ENCODE results near the gene APOBEC3B. TPM values are rescaled to one million over a fixed set of nuclear protein-coding genes. Genes with fewer than 3 reads are reported as not detected.
"Not testable (repeated sequence)": the region's sequence is repeated elsewhere in the genome, so short reads cannot be mapped to it uniquely, and the experiment has no call there.

The APOBEC3B gene
- total RNA-seq, 1 experiment from 2014 or later: 3.2 TPM

DNA sequence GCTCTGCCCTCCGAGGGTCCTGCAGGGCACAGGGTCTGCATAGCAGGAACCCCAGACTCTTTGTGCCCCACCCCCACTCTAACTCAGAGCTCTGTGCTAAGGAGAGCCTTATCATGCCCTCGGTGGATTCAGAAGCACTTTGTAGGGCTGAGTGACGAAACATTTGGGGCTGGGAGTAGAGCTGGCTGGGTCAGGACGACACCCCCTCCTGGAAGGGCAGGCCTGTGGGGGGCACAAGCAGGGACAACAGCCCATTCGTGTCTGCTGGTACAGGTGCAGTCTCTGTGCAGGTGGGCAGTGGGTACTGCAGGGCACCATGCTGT, 15.8 kb upstream of the APOBEC3B start:
- DNase-seq (ENCODE audit: low spot score): no peak

GRCh38 chr22:38966942-38967341, 15.2 kb upstream of the APOBEC3B start:
- no peak for DNase-seq (ENCODE audit: low spot score)

DNA sequence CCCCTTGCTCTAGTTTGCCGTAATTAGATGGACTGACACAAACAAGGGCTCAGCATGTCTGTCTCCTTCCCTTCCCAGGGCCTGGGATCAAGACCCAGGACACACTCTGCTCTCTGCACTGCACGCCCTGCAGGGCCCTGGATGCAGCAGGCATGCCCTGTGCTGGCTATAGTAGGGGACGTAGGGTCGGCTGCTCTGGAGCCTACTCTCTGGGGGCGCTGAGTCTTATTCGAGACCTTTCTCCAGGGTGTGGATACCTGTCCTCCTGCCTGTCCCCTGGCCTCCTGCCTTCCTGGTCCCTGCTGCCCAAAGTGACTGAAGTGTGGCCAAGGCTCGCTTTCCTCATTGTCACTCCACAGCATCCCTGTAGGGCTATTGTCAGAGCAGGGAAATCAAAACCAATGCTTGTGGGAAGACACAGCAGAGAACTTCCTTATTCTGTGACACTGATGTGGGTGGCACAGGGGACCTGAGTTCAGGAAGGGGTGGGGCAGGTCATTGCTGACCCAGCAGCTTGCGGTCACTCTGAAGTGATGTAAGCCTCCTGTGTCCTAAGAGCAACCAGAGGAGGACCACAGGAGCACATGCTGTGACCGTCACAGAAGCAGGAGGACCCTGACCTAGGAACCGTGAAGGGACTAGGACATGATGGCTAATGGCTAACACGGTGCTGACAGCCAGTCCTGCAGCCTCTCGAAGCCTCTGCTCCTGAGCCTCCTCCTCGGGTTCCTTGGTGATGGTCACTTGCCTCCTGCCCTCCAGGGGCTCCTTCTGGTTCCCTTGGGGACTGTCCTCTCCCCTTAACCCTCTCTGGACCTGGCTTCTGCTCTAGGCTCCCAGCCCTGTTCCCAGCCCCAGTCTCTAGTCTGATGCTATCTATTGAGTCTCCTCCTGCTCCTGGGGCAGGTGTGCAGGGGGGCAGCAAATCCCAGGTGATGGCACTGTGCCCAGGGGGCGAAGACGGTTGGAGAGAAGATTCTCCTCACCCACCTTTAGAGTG, 14.4 kb upstream of the APOBEC3B start:
- DNase-seq (ENCODE audit: low spot score): peak; percentile 28

DNA sequence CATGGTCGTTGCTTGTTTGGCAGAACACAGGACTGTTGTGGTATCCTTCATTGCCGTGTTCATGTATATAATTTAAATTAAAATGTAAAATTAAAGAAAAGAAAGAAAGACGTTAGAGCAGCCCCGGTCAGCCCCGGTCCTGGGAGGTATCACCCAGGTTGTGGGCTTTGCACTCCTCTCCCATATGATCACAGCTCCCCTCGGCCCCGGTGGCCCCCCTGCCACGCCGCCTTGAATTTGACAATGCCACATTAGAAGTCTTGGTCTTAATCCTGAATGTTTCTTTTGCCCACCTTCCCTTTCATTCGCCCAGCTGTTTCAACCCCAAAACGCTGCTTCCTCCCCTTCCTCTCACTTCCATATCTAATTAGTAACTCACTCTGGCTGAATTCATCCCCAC, 13.3 kb upstream of the APOBEC3B start:
- DNase-seq (ENCODE audit: low spot score): no peak

GRCh38 chr22:38970551-38970950, 11.6 kb upstream of the APOBEC3B start:
- DNase-seq (ENCODE audit: low spot score): no peak

DNA sequence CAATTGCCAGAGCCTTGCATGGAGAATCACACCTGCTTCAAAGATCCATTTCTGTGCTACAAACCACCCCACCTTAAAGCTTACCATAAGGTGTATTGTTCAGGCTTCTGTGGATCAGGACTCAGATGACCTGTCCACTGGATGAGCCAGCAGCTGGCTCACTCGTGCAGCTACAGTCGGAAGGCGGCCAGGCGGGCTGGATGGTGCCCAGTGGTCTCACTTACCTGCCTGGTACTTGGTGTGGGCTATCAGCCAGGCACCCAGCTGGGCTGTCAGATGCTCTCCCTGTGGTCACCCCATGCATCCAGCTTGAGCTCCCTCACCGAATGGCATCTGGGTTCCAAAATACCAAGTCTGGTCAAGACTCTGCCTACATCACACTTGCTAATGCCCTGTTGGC, 10.9 kb upstream of the APOBEC3B start:
- no peak for DNase-seq (ENCODE audit: low spot score)

DNA sequence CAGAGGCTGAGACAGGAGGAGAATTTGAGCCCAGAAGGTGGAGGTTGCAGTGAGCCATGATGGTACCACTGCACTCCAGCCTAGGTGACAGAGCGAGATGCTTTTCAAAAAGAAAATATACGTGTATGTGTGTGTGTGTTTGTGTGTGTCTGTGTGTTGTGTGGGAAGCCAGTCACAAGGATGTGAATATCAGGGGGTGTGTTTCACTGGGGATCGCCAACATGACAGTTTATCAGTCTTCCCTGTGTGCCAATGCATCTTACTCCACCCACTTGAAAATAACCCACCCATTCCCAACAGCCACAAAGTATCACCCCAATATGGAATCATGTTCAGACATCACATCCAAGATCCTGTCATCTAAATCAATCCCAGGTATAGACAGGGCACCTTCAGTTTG, 10.4 kb upstream of the APOBEC3B start:
- no peak for DNase-seq (ENCODE audit: low spot score)

DNA sequence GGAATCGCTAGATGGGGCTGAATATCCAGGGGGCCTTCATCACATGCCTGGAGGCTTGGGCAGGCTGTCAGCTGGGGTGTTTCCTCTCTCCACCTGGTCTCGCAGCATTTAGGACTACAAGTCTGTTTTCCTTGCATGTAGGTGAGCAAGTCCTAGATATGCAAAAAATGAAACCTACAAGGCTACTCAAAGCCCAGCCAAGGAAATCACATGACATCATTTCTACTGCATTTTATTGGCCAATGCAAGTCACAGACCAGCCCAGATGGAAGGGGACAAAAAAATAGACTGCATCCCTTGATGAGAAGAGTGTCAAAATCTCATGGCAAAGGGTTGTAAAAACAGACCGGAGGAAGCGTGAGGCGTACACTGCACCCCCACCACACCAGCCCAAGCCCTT, 9.6 kb upstream of the APOBEC3B start:
- DNase-seq (ENCODE audit: low spot score): no peak

GRCh38 chr22:38973289-38974169, 8.6 kb upstream of the APOBEC3B start:
- DNase-seq (ENCODE audit: low spot score): no peak

- no peak for DNase-seq (ENCODE audit: low spot score)
Observed at GRCh38 chr22:38974170-38974825, 7.8 kb upstream of the APOBEC3B start.

DNA sequence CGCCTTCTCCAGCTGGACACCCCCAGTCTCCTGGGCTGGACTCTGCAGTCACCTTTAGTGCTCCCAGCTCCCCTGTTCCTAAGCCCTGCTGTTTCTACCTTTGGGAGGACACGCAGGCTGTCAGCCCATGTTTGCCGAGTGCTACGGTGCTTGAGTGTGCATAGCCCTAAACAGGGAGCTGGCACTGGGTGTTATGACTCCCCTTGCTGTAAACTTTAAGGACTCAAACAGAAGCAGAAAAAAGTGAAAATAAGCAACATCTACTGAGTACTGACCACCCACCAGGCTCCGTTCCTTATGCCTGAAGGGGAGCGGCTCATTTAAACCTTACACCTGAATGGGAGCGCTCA, 7.3 kb upstream of the APOBEC3B start:
- no peak for DNase-seq (ENCODE audit: low spot score)

DNA sequence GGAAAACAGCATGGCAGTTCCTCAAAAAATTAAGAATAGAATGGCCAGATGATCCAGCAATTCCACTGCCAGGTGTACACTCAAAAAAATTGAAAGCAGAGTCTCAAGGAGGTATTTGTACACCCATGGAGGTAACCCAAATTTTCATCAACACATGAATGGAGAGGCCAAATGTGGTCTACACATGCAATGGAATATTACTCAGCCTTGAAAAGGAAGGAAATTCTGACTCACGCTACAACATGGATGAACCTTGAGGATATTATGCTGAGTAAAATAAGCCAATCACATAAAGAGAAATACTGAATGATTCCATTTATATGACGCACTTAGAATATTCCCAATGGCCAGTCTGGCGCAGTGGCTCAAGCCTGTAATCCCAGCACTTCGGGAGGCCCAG, 4.9 kb upstream of the APOBEC3B start:
- not testable (repeated sequence) for DNase-seq (ENCODE audit: low spot score)

DNA sequence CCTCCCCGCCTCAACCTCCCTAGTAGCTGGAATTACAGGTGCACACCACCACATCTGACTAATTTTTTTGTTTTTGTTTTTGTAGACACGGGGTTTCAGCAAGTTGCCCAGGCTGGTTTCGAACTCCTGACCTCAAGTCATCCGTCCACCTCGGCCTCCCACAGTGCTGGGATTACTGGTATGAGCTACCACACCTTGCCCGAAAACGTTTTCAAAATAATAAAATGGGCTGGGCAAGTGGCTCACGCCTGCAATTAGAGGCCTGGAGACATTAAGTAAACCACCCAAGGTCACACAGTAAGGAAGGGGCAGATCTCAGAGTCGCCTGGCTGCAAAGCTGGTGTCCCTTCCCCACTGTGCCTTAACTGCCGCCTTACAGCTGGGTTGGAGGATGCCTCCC, 1.6 kb upstream of the APOBEC3B start:
- not testable (repeated sequence) for DNase-seq (ENCODE audit: low spot score)

DNA sequence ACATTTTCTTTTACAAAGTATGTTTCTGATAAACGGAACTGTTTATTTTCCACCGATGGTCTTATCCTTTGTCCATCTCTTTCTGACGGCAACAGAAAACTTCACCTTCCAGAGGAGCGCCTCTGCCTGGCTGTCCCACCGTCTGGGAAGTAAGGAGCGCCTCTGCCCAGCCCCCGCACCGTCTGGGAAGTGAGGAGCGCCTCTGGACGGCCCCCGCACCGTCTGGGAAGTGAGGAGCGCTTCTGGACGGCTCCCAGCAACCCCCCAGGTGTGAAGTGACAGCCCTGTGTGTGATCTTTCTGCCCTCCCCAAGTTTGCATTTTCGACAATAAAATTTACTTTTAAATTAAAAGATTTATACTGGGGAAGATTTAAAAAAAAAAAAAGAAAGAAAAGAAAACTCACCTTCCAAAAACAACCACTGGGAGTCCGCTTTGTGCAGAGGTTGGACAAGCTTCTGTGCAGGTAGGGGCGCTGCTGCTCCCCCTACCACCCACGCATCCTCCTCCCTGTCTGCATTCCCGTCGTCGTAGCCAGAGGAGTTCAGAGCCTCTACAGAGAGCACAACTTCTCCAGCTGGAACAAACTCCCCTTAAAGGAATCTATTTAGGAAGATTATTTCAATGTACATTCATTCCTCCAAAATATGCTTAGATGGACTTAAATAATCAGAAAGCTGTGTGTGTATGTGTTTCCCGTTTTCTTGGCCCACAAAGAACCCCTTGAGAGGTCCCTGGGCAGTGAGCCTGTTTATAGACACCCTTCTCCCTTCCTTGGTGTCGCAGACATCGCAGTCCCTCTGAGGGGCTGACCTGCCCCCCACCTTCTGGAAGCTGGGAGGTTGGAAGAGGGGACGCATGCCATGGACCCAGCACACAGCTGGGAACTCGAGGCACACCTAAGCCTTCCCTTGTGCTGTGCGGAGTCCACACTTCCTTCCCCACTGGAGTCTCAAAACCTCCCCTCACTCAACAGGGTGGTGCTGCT, 849 bp upstream of the APOBEC3B start:
- DNase-seq (ENCODE audit: low spot score): peak; percentile 56

- DNase-seq (ENCODE audit: low spot score): no peak
Observed at GRCh38 chr22:38984224-38984623, 2.1 kb downstream of the APOBEC3B start.

DNA sequence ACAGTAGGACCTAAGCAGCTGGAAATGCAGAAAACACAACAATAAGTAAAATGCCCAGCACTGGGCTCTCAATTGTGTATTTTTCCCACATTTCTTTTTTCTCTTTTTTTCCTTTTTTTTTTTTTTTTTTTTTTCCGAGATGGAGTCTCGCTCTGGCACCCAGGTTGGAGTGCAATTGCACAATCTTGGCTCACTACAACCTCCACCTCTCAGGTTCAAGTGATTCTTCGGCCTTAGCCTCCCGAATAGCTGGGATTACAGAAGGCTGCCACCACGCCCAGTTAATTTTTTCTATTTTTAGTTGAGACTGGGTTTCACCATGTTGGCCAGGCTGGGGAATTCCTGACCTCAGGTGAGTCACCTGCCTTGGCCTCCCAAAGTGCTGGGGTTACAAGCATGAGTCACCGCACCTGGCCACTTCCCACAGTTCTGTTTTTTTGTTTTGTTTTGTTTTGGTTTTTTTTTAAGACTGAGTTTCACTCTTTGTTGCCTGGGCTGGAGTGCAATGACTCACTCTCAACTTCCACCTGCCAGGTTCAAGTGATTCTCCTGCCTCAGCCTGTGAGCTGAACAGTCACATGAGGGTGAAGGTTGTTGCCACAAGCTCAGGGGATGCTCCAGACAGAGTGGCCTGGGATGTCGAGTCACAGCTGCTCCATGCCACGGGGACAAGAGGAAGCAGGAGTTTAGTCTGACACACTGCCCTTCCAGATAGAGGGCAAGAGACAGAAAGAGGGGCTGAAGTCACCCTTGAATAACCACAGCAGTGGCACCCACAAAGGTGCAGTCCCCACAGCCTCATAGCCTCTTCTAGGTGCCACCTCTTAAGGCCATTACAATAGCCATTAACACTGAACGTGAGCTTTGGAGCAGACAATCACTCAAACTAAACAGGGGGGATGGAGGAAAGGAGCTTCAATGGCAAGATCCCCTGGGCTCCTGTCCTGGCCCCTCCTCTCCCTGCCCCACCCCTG, 2.9 kb downstream of the APOBEC3B start:
- DNase-seq (ENCODE audit: low spot score): peak; percentile 81

DNA sequence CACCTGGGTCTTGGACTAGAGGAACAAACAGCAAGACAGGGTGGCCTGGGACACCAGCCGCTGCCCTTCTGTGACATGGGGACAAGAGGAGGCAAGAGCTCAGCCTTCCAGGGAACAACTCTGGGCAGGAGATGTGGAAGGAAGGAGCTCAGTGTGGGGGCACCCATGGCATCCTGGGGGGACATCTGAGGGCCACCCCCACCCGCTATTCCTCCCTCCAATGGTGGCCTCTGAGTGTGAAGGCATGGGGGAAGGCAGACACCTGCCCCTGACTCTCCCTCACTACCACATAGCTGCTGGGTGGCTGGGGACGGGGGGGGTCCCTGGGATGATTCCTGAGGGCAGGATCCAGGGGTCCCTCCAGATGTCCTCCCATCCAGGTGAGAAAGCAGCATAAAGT, 4.5 kb downstream of the APOBEC3B start:
- no peak for DNase-seq (ENCODE audit: low spot score)

DNA sequence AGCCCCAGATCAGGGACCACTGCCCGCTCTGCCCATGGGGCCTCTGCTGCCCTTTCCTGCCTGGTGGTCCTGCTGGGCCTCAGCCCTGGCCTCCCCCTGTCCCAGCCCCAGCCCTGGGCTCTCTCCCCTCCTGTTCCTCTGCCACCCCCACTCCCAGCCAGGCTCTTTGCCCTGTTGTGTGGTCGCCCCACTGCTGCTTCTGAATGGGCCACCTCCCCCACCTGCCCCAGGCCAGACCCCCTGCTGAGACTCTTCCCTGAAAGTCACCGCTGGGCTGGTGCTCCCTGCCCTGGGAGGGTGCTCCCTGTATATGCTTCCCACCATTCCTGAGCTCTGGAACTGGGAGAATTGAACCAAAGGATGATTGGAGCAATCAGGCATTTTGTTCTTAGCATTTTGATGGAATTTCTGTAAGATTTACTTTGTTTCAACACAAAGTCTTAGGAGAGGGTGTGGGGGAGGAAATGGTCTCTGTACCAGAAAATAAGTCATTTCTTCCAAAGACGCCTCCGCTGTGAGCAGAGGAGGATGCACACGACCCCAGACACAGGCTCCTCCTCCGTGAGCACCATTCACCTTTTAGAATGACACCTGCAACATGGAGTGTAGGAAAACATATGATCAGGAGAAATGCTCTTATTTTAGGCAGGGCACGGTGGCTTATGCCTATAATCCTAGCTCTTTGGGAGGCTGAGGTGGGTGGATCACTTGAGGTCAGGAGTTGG, 5.2 kb downstream of the APOBEC3B start:
- no peak for DNase-seq (ENCODE audit: low spot score)

GRCh38 chr22:38989466-38989865, 7.3 kb downstream of the APOBEC3B start:
- DNase-seq (ENCODE audit: low spot score): no peak

Measured in HT-29 (cell line).